ENCODE measurements around the gene SQSTM1.

DNA sequence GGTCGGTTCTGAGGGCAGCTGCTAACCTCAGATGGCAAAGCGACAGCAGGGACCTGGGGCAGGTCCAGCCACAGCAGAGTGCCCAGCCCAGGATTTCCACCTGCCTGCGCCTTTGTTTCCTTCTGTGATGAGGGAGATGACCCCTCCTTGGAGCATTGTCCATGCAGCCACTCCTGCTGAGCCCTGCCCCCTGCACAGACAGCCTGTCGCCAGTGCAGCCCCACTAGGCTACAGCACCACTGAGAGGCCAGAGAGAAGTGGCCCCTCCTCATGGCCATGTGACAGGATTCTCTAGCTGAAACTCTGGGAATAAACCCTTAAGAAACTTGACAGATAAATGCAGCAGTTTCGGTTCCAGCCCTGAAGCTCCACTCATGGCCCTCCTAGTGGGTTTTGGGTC lies 48.4 kb downstream of the SQSTM1 start:
- TF ChIP-seq, protein P1, sequence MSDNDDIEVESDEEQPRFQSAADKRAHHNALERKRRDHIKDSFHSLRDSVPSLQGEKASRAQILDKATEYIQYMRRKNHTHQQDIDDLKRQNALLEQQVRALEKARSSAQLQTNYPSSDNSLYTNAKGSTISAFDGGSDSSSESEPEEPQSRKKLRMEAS (IDR thresholded peaks at IDR 0.05): no peak
- TF ChIP-seq, protein P2, sequence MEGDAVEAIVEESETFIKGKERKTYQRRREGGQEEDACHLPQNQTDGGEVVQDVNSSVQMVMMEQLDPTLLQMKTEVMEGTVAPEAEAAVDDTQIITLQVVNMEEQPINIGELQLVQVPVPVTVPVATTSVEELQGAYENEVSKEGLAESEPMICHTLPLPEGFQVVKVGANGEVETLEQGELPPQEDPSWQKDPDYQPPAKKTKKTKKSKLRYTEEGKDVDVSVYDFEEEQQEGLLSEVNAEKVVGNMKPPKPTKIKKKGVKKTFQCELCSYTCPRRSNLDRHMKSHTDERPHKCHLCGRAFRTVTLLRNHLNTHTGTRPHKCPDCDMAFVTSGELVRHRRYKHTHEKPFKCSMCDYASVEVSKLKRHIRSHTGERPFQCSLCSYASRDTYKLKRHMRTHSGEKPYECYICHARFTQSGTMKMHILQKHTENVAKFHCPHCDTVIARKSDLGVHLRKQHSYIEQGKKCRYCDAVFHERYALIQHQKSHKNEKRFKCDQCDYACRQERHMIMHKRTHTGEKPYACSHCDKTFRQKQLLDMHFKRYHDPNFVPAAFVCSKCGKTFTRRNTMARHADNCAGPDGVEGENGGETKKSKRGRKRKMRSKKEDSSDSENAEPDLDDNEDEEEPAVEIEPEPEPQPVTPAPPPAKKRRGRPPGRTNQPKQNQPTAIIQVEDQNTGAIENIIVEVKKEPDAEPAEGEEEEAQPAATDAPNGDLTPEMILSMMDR (IDR thresholded peaks at IDR 0.05; ENCODE audit: low read depth, low read length, missing input control): no peak
- TF ChIP-seq YY1 (IDR thresholded peaks at IDR 0.05) (no peak), JUND (IDR thresholded peaks at IDR 0.05) (no peak), RAD21 (IDR thresholded peaks at IDR 0.05) (no peak), RXRA (IDR thresholded peaks at IDR 0.05) (no peak), EGR1 (IDR thresholded peaks at IDR 0.05; ENCODE audit: low read depth in 2 of 2) (no peak), TAF1 (conservative IDR thresholded peaks at IDR 0.05) (no peak)

Data from liver (tissue), 3 donors.